GM13976 (cell line): ENCODE measurements around the gene EBPL.
A peak's percentile ranks its signal among the peaks of the same experiment; 100 is the strongest.
"Not testable (repeated sequence)": the region's sequence is repeated elsewhere in the genome, so short reads cannot be mapped to it uniquely, and the experiment has no call there.

Experiments
- DNase-seq: peaks from one replicate; pipeline ENCODE4 v3.0.0; 2012; ENCODE audit warnings: low spot score
- CTCF ChIP-seq: IDR thresholded peaks from 2 replicates; pipeline ENCODE4 v1.5.1; 2012; ENCODE audit warnings: borderline replicate concordance, mild to moderate bottlenecking; ENCODE audit not compliant: insufficient read depth; ENCODE audit errors: extremely low read depth, missing control alignments, control extremely low read depth
- in situ Hi-C: fragments of 300-500 bp; cut with MboI; formaldehyde crosslinking; loops from one replicate; pipeline ENCODE4 v1.12.0; 2022; ENCODE audit warnings: low sequenced_read_pairs, mixed read lengths, inconsistent platforms; ENCODE audit not compliant: unreplicated experiment

EBPL gene

GRCh38 chr13:49622174-49622946, 68.9 kb downstream of the EBPL start:
- no peak for TF ChIP-seq CTCF
- in situ Hi-C loops = no loop called here

GRCh38 chr13:49620170-49620621, 71.1 kb downstream of the EBPL start:
- DNase-seq = peak; percentile 66
- in situ Hi-C loops = no loop called here
- TF ChIP-seq CTCF = no peak

More at GRCh38 chr13:49622174-49622946, 68.9 kb downstream of the EBPL start:
- DNase-seq = no peak

GRCh38 chr13:49616676-49617065, 74.6 kb downstream of the EBPL start:
- in situ Hi-C loops = no loop called here
- no peak for DNase-seq
- no peak for TF ChIP-seq CTCF

- no peak for DNase-seq
- in situ Hi-C loops = no loop called here
- no peak for TF ChIP-seq CTCF
Observed at GRCh38 chr13:49615836-49616675, 75.2 kb downstream of the EBPL start.

- in situ Hi-C loops = loop anchor here (5.0 kb wide), 1 partner anchor 310 kb away; no protein-coding TSS in a partner anchor
- DNase-seq = not testable (repeated sequence)
Observed at GRCh38 chr13:49612042-49612441, 79.2 kb downstream of the EBPL start.
